ENCODE measurements around the gene BCL10. TPM values are rescaled to one million over a fixed set of nuclear protein-coding genes. Genes with fewer than 3 reads are reported as not detected.

BCL10 gene
- total RNA-seq, 2 experiments from 2014 or later, result 23.9 to 26.9 TPM

GRCh38 chr1:85220756-85221201 is 55.7 kb downstream of the BCL10 start:
- Mint-ChIP-seq H3K9me3 (ENCODE audit: low read depth) (no peaks in the 10 kb centered on the region), H3K36me3 (no peaks in the 10 kb centered on the region), H3K27ac (no peak overlapping the region), H3K4me1 (no peaks in the 10 kb centered on the region), H3K4me3 (no peak overlapping the region), H3K27me3 (peaks cover 22% of the 10 kb centered on the region)
- CTCF ChIA-PET, result no interaction called here
- no peak for ATAC-seq
- no peak for DNase-seq

- Mint-ChIP-seq H3K4me1 (no peaks in the 10 kb centered on the region), H3K9me3 (ENCODE audit: low read depth) (no peaks in the 10 kb centered on the region), H3K27ac (no peak overlapping the region), H3K27me3 (peaks cover 26% of the 10 kb centered on the region), H3K4me3 (no peak overlapping the region), H3K36me3 (no peaks in the 10 kb centered on the region)
- no peak for DNase-seq
- CTCF ChIA-PET, result no interaction called here
- no peak for ATAC-seq
Observed at GRCh38 chr1:85219853-85220610, 56.4 kb downstream of the BCL10 start.

- CTCF ChIA-PET, result interaction anchor here (1.2 kb wide), 2 partner anchors 19 to 23 kb away, joined by 3 read pairs; no protein-coding TSS in a partner anchor
- ATAC-seq, result no peak
- H3K9me3 Mint-ChIP-seq (ENCODE audit: low read depth), result no peaks in the 10 kb centered on the region
Observed at GRCh38 chr1:85216697-85217096, 59.7 kb downstream of the BCL10 start.

More at GRCh38 chr1:85216697-85217096, 59.7 kb downstream of the BCL10 start:
- peaks cover 39% of the 10 kb centered on the region for H3K27me3 Mint-ChIP-seq
- H3K36me3 Mint-ChIP-seq, result no peaks in the 10 kb centered on the region
- no peak overlapping the region for H3K27ac Mint-ChIP-seq
- H3K4me1 Mint-ChIP-seq, result no peaks in the 10 kb centered on the region
- no peak for DNase-seq
- no peak overlapping the region for H3K4me3 Mint-ChIP-seq

Other genes with a start within 250 kb of the BCL10 start
- 1 to 10 TPM; 1.1 to 2.2 TPM for gene MCOLN3, start 228.1 kb downstream of the BCL10 start, total RNA-seq
- 1 to 10 TPM; 1.4 to 2.2 TPM for gene SYDE2, start 75.6 kb downstream of the BCL10 start, total RNA-seq
- gene C1orf52, start 17.0 kb downstream of the BCL10 start, total RNA-seq, result 10 to 100 TPM; 23.5 to 28.7 TPM
- not detected for gene DDAH1, start 188.5 kb upstream of the BCL10 start, total RNA-seq